ENCODE data around the gene KIF26B. TPM values are rescaled to one million over a fixed set of nuclear protein-coding genes. Genes with fewer than 3 reads are reported as not detected.

The KIF26B gene
- total and polyA plus RNA-seq, 10 of the 15 experiments (the other 5 are each of a cell fraction or from before 2014, with no cell fraction given): 0.35 to 11.6 (median 2.2) TPM

- in situ Hi-C loops (cut with MboI): no loop called here
- no peaks in the 10 kb centered on the region for H3K27me3 ChIP-seq (replicated peaks in 1 of 2; ENCODE audit: control insufficient read depth in 2 of 2, insufficient read depth in 2 of 2, low read length in 1 of 2)
- no peak for ATAC-seq
- H3K4me3 ChIP-seq: no peak overlapping the region
- intact Hi-C loops (cut with micrococcal nuclease; ENCODE audit: unreplicated experiment): no loop called here
- ChIA-PET POLR2A (no interaction called here), CTCF (no interaction called here), SMC1A (ENCODE audit: uncharacterized antibody, unreplicated experiment) (interaction anchor here (1.3 kb wide), 1 partner anchor 273 kb away, joined by 3 read pairs; no protein-coding TSS in a partner anchor), RAD21 (ENCODE audit: unreplicated experiment) (no interaction called here)
- H2AFZ ChIP-seq (ENCODE audit: control insufficient read depth, low read depth, low read length): no peak overlapping the region
- no peak for FAIRE-seq
- H3K4me2 ChIP-seq (ENCODE audit: control insufficient read depth, insufficient read depth): no peak overlapping the region
- no peaks in the 10 kb centered on the region for H4K20me1 ChIP-seq (ENCODE audit: control insufficient read depth, insufficient read depth)
- TF ChIP-seq NFYB (IDR thresholded peaks at IDR 0.05; ENCODE audit: insufficient read depth, low read depth, low read length): no peak
- TF ChIP-seq, protein P1, sequence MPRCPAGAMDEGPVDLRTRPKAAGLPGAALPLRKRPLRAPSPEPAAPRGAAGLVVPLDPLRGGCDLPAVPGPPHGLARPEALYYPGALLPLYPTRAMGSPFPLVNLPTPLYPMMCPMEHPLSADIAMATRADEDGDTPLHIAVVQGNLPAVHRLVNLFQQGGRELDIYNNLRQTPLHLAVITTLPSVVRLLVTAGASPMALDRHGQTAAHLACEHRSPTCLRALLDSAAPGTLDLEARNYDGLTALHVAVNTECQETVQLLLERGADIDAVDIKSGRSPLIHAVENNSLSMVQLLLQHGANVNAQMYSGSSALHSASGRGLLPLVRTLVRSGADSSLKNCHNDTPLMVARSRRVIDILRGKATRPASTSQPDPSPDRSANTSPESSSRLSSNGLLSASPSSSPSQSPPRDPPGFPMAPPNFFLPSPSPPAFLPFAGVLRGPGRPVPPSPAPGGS (IDR thresholded peaks at IDR 0.05; ENCODE audit: borderline replicate concordance, insufficient read depth, low read depth, low read length, poor library complexity, severe bottlenecking): no peak
- TF ChIP-seq HDAC2 (IDR thresholded peaks at IDR 0.05): no peak
- TF ChIP-seq WRNIP1 (IDR thresholded peaks at IDR 0.05; ENCODE audit: borderline replicate concordance, low read depth, low read length): no peak
- no peak for TF ChIP-seq SMC3 (IDR thresholded peaks at IDR 0.05; ENCODE audit: borderline replicate concordance, low read length)
- no peak for TF ChIP-seq POLR2AphosphoS5 (IDR thresholded peaks at IDR 0.05; ENCODE audit: low read length)
- TF ChIP-seq BRCA1 (IDR thresholded peaks at IDR 0.05; ENCODE audit: low read depth, low read length): no peak
- TF ChIP-seq ZNF622 (IDR thresholded peaks at IDR 0.05): no peak
- no peak for DNase-seq (ENCODE audit: low read depth, low spot score)
- H3K9me3 ChIP-seq (replicated peaks; ENCODE audit: control insufficient read depth, insufficient read depth, low read length): no peaks in the 10 kb centered on the region
- no peaks in the 10 kb centered on the region for H3K4me1 ChIP-seq (ENCODE audit: control insufficient read depth, insufficient read depth, low read length)
- BruUV-seq (replicated peaks): no TSS peak
- H3K79me2 ChIP-seq (ENCODE audit: control insufficient read depth, insufficient read depth, low read length): no peaks in the 10 kb centered on the region
- H3K27ac ChIP-seq (ENCODE audit: control insufficient read depth, insufficient read depth): no peak overlapping the region
- no peaks in the 10 kb centered on the region for H3K36me3 ChIP-seq (ENCODE audit: control insufficient read depth in 2 of 2, insufficient read depth in 2 of 2, low read length in 1 of 2)
- 67% methylated on average over 3 of the region's 3 CpGs for WGBS (ENCODE audit: insufficient coverage, insufficient replicate concordance, low lambda C conversion rate, missing lambda C conversion rate)
- no peak overlapping the region for H3K9ac ChIP-seq (ENCODE audit: control insufficient read depth, insufficient read depth, low read length)
Observed at GRCh38 chr1:245716561-245716960, 561.8 kb downstream of the KIF26B start.
